Adrenal gland (tissue), 12 donors: ENCODE measurements around the gene NRXN2. TPM values are rescaled to one million over a fixed set of nuclear protein-coding genes. Genes with fewer than 3 reads are reported as not detected.

Experiments used
- DNase-seq, 7 donors: peaks; one replicate each; pipeline ENCODE4 v3.0.0-alpha.2; 2019 to 2020
- H3K27ac ChIP-seq, 5 donors: fragments of 200-600 bp; sonication (generic) in 4 of 5; 1 replicate in 3 of 5; 2 replicates in 2 of 5; pipeline versions ENCODE4 v1.5.1 to v1.8.0; 2016 to 2020; ENCODE audit warnings: mild to moderate bottlenecking in 1 of 5
- H3K27me3 ChIP-seq: fragments of 200-600 bp; 2 replicates; pipeline ENCODE4 v1.8.0; 2021
- H3K36me3 ChIP-seq, 2 donors: fragments of 200-600 bp; replicated peaks in 1 of 2; 1 replicate in 1 of 2; 2 replicates in 1 of 2; pipeline versions ENCODE4 v1.5.1 to v1.8.0; 2018 to 2022
- H3K4me1 ChIP-seq, 2 donors: fragments of 200-600 bp; replicated peaks in 1 of 2; 1 replicate in 1 of 2; 2 replicates in 1 of 2; pipeline versions ENCODE4 v1.5.1 to v1.8.0; 2018 to 2021
- H3K4me3 ChIP-seq, 4 donors: fragments of 200-600 bp; sonication (generic) in 3 of 4; one replicate each; pipeline ENCODE4 v1.5.1; 2016 to 2018
- H3K9me3 ChIP-seq, 3 donors: fragments of 200-600 bp; sonication (generic) in 1 of 3; replicated peaks in 1 of 3; 1 replicate in 2 of 3; 2 replicates in 1 of 3; pipeline versions ENCODE4 v1.5.1 to v1.8.0; 2016 to 2021
- POLR2A ChIP-seq, 2 donors: fragments of 450-650 bp; IDR thresholded peaks; one replicate each; pipeline ENCODE4 v1.6.1; 2017; ENCODE audit warnings: antibody characterized with exemption in 2 of 2, mild to moderate bottlenecking in 2 of 2, moderate library complexity in 1 of 2
- WGBS, 4 donors: extraction: QIAGEN DNeasy Blood & Tissue Kit in 2 of 4; methylation state at CpG; one replicate each; pipeline versions ENCODE4 v1.1.5 to v1.1.7; 2013 to 2017; 5-methylcytosine and 5-hydroxymethylcytosine counted together
- intact Hi-C, 2 donors: fragments of 100-400 bp; cut with DNase I; formaldehyde crosslinking; loops; one replicate each; pipeline versions ENCODE4 v1.14.1 to v1.15.0; 2022 to 2023
- polyA plus RNA-seq, 3 donors: library from polyadenylated mRNA; stranded (reverse); fragments of 200-250 nt in 2 of 3; fragments of 350-450 nt in 1 of 3; fragmentation: Illumina TruSeq in 1 of 3; extraction: RNeasy Lipid Tissue Mini Kit (QIAGEN cat#74804) in 1 of 3; gene quantifications; one replicate each; pipeline ENCODE4 v1.2.3, GENCODE V29; 2013 to 2014
- total RNA-seq, 9 donors: library from RNA; depleted of rRNA in 4 of 9; stranded (reverse); fragments of >200 nt in 4 of 9; fragments of 120-200 nt in 1 of 9; fragmentation: NEBNext Ultra II Directional in 1 of 9; extraction: Animal tissue kit (Norgen Biotek cat#: 25700) in 1 of 9; gene quantifications; one replicate each; pipeline versions ENCODE4 v1.1.0 to v1.2.4, GENCODE V29; 2013 to 2023
- TF ChIP-seq, protein P1 (sequence below), 6 experiments: fragments of 450-650 bp in 4 of 6; fragments of 200-600 bp in 2 of 6; sonication (generic) in 1 of 6; IDR thresholded peaks; 1 replicate in 5 of 6; 2 replicates in 1 of 6; pipeline versions ENCODE4 v1.5.1 to v1.8.0; 2016 to 2021; ENCODE audit warnings: antibody characterized with exemption in 6 of 6, mild to moderate bottlenecking in 2 of 6, moderate library complexity in 1 of 6
- donor health status: healthy with polysubstance abuse.
- donor health status: Bipolar disorder and iron deficiency.
- donor health status: DM: yes; HTN: yes; CAD: no.
- donor health status: DM: no; HTN: no; CAD: no.
- donor health status: DM: no; HTN: no; CAD: no.
- donor health status: DM: yes; HTN: yes; CAD: no.

NRXN2 gene
- total and polyA plus RNA-seq, 12 donors, result 1.7 to 17.1 (median 4.9) TPM

DNA sequence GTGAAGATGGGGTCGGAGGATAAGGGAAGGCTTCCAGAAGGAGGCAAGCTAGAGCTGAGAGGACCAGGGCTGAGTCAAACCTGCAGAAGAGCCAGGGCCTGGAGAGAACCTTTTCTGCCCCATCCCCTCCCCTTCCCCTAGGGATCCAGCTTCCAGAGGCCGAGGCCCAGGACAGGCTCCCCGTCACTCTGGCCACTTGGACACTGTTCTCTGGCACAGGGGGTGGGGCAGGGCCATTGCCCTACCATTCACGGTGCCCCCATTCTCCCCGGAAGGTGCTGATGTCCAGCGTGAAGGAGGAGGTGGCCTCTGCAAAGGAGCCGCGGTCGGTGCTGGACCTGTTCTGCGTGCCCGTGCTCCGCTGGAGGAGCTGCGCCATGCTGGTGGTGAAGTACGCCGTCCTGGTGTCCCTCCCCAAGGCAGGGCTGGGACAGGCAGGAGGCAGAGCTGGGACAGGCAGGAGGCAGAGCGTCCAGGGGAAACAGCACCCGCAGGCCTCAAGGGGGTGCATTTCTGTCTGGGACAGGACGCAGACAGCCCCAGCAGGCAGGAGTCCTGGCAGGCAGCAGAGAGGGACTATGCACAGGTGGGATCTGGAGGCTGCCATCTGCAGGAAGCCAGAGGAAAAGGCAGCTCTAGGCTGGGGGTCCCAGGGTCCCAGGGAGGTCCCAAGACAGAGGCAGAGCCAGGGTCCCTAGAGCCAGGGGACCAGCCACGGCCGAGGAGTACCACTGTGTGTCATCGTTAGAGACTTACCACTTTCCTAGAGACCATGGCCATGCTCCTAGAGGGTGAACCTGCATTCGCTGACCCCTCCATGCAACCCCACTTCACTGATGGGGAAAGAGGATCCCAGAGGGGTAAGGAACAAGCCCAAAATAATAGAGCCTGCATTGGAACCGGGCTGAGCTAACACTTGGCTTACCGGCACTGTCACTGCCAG is 157.8 kb downstream of the NRXN2 start:
- TF ChIP-seq, protein P1, sequence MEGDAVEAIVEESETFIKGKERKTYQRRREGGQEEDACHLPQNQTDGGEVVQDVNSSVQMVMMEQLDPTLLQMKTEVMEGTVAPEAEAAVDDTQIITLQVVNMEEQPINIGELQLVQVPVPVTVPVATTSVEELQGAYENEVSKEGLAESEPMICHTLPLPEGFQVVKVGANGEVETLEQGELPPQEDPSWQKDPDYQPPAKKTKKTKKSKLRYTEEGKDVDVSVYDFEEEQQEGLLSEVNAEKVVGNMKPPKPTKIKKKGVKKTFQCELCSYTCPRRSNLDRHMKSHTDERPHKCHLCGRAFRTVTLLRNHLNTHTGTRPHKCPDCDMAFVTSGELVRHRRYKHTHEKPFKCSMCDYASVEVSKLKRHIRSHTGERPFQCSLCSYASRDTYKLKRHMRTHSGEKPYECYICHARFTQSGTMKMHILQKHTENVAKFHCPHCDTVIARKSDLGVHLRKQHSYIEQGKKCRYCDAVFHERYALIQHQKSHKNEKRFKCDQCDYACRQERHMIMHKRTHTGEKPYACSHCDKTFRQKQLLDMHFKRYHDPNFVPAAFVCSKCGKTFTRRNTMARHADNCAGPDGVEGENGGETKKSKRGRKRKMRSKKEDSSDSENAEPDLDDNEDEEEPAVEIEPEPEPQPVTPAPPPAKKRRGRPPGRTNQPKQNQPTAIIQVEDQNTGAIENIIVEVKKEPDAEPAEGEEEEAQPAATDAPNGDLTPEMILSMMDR (IDR thresholded peaks at IDR 0.05), result no peak
- no peak for TF ChIP-seq POLR2A (IDR thresholded peaks at IDR 0.05)
- DNase-seq, result no peak
- no peaks in the 10 kb centered on the region for H3K27me3 ChIP-seq
- H3K4me3 ChIP-seq, result no peak overlapping the region
- H3K36me3 ChIP-seq, result no peaks in the 10 kb centered on the region
- no peaks in the 10 kb centered on the region for H3K9me3 ChIP-seq
- peak overlapping the region in 1 of 5 donors; percentile 51 for H3K27ac ChIP-seq
- H3K4me1 ChIP-seq, result peaks cover 0 to 14% of the 10 kb centered on the region in 2 donors
- intact Hi-C loops, result no loop called here
- WGBS, 4 donors, result 82 to 92% (median 85%) methylated on average over 18 to 24 of the region's 24 CpGs

- no peak overlapping the region for H3K27ac ChIP-seq
- H3K27me3 ChIP-seq, result no peaks in the 10 kb centered on the region
- H3K36me3 ChIP-seq, result no peaks in the 10 kb centered on the region
- H3K4me1 ChIP-seq, result peaks cover 0 to 14% of the 10 kb centered on the region in 2 donors
- TF ChIP-seq POLR2A (IDR thresholded peaks at IDR 0.05), result no peak
- intact Hi-C loops, result no loop called here
- no peak overlapping the region for H3K4me3 ChIP-seq
- no peaks in the 10 kb centered on the region for H3K9me3 ChIP-seq
- no peak for DNase-seq
- 95 to 97% (median 96%) methylated on average over 6 to 7 of the region's 7 CpGs for WGBS, 4 donors
These were observed 158.6 kb downstream of the NRXN2 start for GRCh38 chr11:64564419-64564818.

- intact Hi-C loops, result no loop called here
- H3K27me3 ChIP-seq, result no peaks in the 10 kb centered on the region
- no peak for TF ChIP-seq POLR2A (IDR thresholded peaks at IDR 0.05)
- TF ChIP-seq, protein P1 (IDR thresholded peaks at IDR 0.05), result no peak
- WGBS, 4 donors, result 83 to 98% (median 93%) methylated on average over 9 to 12 of the region's 12 CpGs
- no peak overlapping the region for H3K4me3 ChIP-seq
- no peaks in the 10 kb centered on the region for H3K9me3 ChIP-seq
- H3K27ac ChIP-seq, result no peak overlapping the region
- peaks cover 0 to 14% of the 10 kb centered on the region in 2 donors for H3K4me1 ChIP-seq
- DNase-seq, result no peak
- H3K36me3 ChIP-seq, result no peaks in the 10 kb centered on the region
These were observed 159.0 kb downstream of the NRXN2 start for GRCh38 chr11:64563966-64564365.

- TF ChIP-seq, protein P1 (IDR thresholded peaks at IDR 0.05), result no peak
- TF ChIP-seq POLR2A (IDR thresholded peaks at IDR 0.05), result no peak
- Histone ChIP-seq H3K9me3 (no peaks in the 10 kb centered on the region), H3K27me3 (no peaks in the 10 kb centered on the region), H3K4me1 (peaks cover 0 to 14% of the 10 kb centered on the region in 2 donors), H3K4me3 (no peak overlapping the region), H3K27ac (no peak overlapping the region), H3K36me3 (no peaks in the 10 kb centered on the region)
- intact Hi-C loops, result no loop called here
- peak in 1 of 7 donors; percentile 3 for DNase-seq
- WGBS, 4 donors, result 89 to 96% (median 91%) methylated on average over 14 to 15 of the region's 15 CpGs
These were observed 160.2 kb downstream of the NRXN2 start for GRCh38 chr11:64562723-64563351.
